ENCODE measurements around the gene DNER.

- TF ChIP-seq POLR2A (IDR thresholded peaks at IDR 0.05): no peak
- TF ChIP-seq CTCF (IDR thresholded peaks at IDR 0.05): no peak
Measured at GRCh38 chr2:229650059-229650458, 64.3 kb downstream of the DNER start.
